ENCODE measurements around the gene MT1HL1.

Gene MT1HL1

DNA sequence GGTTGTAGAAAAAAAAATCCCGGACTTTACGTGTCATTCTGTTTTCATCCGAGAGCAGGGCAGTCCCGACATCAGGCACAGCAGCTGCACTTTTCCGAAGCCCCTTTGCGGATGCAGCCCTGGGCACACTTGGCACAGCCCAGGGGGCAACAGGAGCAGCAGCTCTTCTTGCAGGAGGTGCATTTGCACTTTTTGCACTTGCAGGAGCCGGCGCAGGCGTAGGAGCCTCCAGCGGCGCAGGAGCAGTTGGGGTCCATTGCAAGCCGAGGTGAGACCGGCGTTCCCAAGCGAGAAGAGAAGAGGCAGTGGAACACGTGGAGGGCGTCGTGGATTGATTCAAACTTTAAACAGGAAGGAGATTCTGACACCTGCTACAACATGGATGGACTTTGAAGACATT, at the start of gene MT1HL1:
MT1HL1 (minus strand) TSS at position 326 of the 400 bp plus-strand sequence; CDS start at position 257, 69 bp downstream.
- no peak for DNase-seq (ENCODE audit: low read depth in 2 of 2)

GRCh38 chr1:237050915-237051314, 46.7 kb upstream of the MT1HL1 start:
- DNase-seq (ENCODE audit: low read depth in 2 of 2): no peak

GRCh38 chr1:237050185-237050584, 45.9 kb upstream of the MT1HL1 start:
- DNase-seq (ENCODE audit: low read depth in 2 of 2): no peak

DNA sequence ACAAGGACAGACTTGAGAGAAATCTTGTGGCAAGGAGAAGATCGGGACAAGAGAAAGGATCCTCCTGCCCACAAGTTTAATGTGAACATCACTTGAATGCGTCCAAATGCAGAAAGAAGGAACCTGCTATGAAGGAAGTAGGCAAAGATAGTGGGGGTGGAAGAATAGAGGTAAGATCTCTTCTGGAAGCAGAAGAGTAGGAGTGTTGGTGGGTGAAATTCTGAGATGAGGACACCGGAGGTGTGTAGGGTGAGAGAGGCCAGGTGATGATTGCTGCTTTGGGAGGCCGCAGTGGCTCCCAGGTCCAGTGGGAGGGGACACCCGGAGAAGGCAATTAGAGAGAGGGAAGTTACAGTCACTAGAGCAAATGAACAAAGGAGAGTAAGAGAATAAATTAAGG, 44.6 kb upstream of the MT1HL1 start:
- no peak for DNase-seq (ENCODE audit: low read depth in 2 of 2)

DNA sequence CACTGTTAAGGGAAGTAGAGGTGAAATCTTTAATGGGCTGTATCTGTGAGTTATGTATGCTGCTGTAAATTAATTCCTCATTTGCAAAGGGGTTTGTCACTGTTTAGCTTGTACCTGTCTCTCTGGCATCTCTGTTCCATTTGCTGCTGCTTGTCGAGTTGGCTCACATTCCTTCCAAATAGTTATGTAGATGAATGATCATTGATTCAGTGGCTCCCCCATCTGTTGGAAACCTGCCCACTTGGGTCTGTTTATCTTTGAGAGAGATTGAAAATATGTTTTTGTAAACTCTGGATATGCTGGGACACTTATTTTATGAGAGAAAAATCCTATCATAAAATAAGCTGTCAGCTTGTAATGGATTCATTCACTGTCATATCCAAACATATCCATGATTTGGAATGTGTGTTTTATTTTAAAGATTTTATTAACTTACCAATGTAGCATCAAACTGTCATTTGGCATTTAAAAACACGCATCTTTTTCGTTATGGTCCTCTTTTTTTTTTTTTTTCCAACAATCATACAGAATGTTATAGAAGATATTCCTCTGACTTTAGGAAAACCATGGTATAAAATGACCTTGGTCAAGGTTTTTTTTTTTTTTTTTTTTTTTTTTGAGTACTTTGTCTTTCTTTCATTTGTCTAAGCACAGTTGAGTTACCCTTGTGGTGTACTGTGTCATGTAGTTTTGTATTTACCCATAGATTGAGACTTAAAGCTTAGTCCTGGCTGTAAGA, 41.2 kb upstream of the MT1HL1 start:
- DNase-seq (ENCODE audit: low read depth in 2 of 2): no peak

DNA sequence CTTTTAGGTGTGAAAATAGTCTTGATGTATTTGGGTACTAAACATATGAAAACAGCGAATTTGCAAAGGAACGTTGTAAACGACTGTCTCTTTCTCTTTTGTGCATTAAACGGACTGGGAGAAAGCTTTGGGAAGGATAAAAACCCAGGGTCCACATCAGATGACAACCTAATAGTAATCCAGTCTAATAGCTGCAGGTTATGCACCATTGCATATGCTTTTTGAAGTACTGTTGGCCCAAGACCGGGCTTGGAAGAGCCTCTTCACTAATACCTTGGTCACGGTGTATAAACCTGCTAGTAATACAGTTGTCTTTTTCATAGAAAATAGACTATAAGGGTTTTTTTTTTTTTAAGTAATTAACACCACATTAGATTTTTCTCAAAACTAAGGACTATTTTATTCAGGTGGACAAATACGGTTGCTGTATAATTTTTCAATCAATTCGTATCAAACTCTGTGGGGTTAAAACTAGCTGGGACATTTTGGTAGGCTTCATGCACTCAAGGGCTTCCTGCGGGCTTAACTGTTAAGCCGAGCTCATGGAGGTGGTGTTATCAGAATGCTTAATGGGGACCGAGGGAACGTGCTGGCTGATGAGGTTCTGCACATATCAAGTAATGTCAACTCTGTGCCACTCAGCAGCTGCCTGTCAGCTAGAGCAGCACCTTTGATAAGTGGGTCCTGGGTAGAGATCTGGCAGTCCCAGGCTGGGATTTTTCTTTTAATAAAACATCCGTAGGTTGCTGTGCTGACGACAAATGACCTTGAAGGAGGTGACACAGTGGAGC, 39.8 kb upstream of the MT1HL1 start:
- no peak for DNase-seq (ENCODE audit: low read depth in 2 of 2)

- DNase-seq (ENCODE audit: low read depth in 2 of 2): no peak
These were observed 38.8 kb upstream of the MT1HL1 start for GRCh38 chr1:237042892-237043576.

GRCh38 chr1:237042526-237042891, 38.3 kb upstream of the MT1HL1 start:
- DNase-seq (ENCODE audit: low read depth in 2 of 2): no peak

GRCh38 chr1:237041795-237042525, 37.7 kb upstream of the MT1HL1 start, which contains the start of gene RYR2:
RYR2 (plus strand) TSS chr1:237042184; CDS start chr1:237042522, 338 bp downstream.
- DNase-seq (ENCODE audit: low read depth in 2 of 2): no peak

- no peak for DNase-seq (ENCODE audit: low read depth in 2 of 2)
These were observed 37.2 kb upstream of the MT1HL1 start for GRCh38 chr1:237041461-237041794.

- DNase-seq (ENCODE audit: low read depth in 2 of 2): no peak
These were observed 36.6 kb upstream of the MT1HL1 start for GRCh38 chr1:237040823-237041222.

- no peak for DNase-seq (ENCODE audit: low read depth in 2 of 2)
These were observed 34.0 kb upstream of the MT1HL1 start for GRCh38 chr1:237038211-237038610.

GRCh38 chr1:237035759-237036158, 31.5 kb upstream of the MT1HL1 start:
- no peak for DNase-seq (ENCODE audit: low read depth in 2 of 2)

DNA sequence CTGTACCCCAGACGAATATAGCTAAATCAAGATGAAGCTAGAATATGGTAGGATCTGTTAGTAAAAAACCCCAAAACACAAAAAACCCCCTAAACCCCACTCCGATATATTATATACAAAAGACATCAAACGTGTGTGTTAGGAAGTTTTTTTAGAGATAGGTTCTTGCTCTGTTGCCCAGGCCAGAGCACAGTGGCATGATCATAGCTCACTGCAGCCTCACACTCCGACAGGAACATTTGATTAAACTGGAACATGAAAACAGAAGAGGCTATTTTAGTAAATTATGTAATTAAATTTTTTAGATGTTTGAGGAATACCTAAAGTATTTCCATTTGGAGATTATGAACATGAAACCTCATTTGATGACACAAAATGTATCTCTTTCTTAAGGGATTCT, 29.6 kb upstream of the MT1HL1 start:
- no peak for DNase-seq (ENCODE audit: low read depth in 2 of 2)

GRCh38 chr1:237033061-237033460, 28.8 kb upstream of the MT1HL1 start:
- DNase-seq (ENCODE audit: low read depth in 2 of 2): no peak

DNA sequence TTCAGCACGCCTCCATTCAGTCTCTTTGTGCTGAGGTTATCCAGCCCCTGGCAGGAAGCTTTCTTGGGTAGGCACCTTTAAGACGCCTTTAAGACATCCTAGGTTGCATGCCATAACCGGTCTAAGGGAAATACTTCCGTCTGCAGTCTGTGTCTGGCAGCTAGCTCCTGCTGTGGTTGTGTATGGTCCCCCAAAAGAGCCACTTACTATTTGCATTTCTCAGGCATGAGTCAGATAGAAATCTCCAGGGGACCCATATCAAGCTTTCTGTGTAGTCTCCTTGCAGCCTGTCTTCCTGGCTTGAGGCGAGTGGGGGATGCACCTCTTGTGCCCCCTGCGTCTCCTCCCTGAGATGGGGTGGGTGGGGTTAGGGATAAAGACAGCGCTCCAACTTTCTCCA, 27.8 kb upstream of the MT1HL1 start:
- DNase-seq (ENCODE audit: low read depth in 2 of 2): no peak

GRCh38 chr1:237031480-237031879, 27.2 kb upstream of the MT1HL1 start:
- no peak for DNase-seq (ENCODE audit: low read depth in 2 of 2)

GRCh38 chr1:237029850-237030535, 25.8 kb upstream of the MT1HL1 start:
- DNase-seq (ENCODE audit: low read depth in 2 of 2): no peak

- DNase-seq (ENCODE audit: low read depth in 2 of 2): no peak
These were observed 25.0 kb upstream of the MT1HL1 start for GRCh38 chr1:237029240-237029639.

DNA sequence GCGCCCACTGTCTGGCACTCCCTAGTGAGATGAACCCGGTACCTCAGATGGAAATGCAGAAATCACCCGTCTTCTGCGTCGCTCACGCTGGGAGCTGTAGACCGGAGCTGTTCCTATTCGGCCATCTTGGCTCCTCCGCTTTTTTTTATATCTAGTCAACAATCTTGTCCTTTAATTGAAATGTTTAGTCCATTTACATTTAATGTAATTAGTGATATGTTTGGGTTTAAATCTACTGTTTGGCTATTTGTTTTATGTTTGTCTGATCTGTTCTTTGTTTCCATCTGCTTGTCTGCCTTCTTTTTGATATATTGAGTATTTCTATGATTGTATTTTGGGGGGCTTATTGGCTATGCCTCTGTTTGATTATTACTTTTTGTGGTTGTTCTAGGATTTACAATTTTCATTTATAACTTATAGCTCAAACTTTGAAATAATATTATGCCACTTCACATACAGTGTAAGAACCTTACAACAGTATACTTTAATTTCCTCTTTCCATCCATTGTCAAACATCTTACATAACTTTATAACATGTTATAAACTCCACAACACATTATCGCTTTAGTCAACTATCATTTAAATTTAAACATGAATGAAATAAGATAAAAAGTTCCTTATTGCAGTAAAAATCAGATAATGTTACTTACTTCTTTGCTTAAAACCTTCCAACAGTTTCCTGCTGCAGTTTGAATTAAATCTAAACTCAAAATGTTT, 21.3 kb upstream of the MT1HL1 start:
- no peak for DNase-seq (ENCODE audit: low read depth in 2 of 2)

- no peak for DNase-seq (ENCODE audit: low read depth in 2 of 2)
These were observed 14.7 kb upstream of the MT1HL1 start for GRCh38 chr1:237018896-237019295.
